Measurements from ENCODE around the gene METTL13.

GRCh38 chr1:171800342-171800741, 18.9 kb downstream of the METTL13 start:
- no peak for TF ChIP-seq CTCF (optimal IDR thresholded peaks at IDR 0.05 in 1 of 3, IDR thresholded peaks at IDR 0.05 in 1 of 3, conservative IDR thresholded peaks at IDR 0.05 in 1 of 3; ENCODE audit: extremely low read depth in 1 of 3, insufficient read depth in 2 of 3, low read length in 3 of 3)
- no peak for TF ChIP-seq EZH2 (IDR thresholded peaks at IDR 0.05; ENCODE audit: low read length)
